ENCODE data around the gene EPS8L3. TPM values are rescaled to one million over a fixed set of nuclear protein-coding genes. Genes with fewer than 3 reads are reported as not detected.

Gene EPS8L3
- total and polyA plus RNA-seq, 11 donors: 0.25 to 0.75 (median 0.30) TPM; not detected in 5

GRCh38 chr1:109773203-109773899 lies 9.6 kb upstream of the EPS8L3 start:
- peaks cover 0 to 16% (median 8%) of the 10 kb centered on the region in 12 donors for H3K4me1 ChIP-seq
- no peak overlapping the region for H3K27ac ChIP-seq
- H3K9me3 ChIP-seq: no peaks in the 10 kb centered on the region
- WGBS, 4 donors: 34 to 43% (median 41%) methylated on average over 11 to 17 of the region's 17 CpGs
- no peaks in the 10 kb centered on the region for H3K36me3 ChIP-seq
- no peaks in the 10 kb centered on the region for H3K27me3 ChIP-seq
- intact Hi-C loops (cut with DNase I): loop anchor here (1.0 to 5.0 kb wide), 13 partner anchors 36 to 229 kb away; partner anchors contain the start of gene GNAI3 (in 2 of the 10)
- DNase-seq (peak; percentile 82 to 89 (median 83)), ATAC-seq (peak; percentile 72 to 88 (median 86))
- TF ChIP-seq POLR2A (IDR thresholded peaks at IDR 0.05): no peak
- TF ChIP-seq, protein P1, sequence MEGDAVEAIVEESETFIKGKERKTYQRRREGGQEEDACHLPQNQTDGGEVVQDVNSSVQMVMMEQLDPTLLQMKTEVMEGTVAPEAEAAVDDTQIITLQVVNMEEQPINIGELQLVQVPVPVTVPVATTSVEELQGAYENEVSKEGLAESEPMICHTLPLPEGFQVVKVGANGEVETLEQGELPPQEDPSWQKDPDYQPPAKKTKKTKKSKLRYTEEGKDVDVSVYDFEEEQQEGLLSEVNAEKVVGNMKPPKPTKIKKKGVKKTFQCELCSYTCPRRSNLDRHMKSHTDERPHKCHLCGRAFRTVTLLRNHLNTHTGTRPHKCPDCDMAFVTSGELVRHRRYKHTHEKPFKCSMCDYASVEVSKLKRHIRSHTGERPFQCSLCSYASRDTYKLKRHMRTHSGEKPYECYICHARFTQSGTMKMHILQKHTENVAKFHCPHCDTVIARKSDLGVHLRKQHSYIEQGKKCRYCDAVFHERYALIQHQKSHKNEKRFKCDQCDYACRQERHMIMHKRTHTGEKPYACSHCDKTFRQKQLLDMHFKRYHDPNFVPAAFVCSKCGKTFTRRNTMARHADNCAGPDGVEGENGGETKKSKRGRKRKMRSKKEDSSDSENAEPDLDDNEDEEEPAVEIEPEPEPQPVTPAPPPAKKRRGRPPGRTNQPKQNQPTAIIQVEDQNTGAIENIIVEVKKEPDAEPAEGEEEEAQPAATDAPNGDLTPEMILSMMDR (IDR thresholded peaks at IDR 0.05): peak; percentile 78 to 90 (median 86)
- no peak overlapping the region for H3K4me3 ChIP-seq

- no peaks in the 10 kb centered on the region for H3K36me3 ChIP-seq
- H3K27me3 ChIP-seq: no peaks in the 10 kb centered on the region
- DNase-seq: peak in 2 of 5 donors; percentile 18 to 22
- TF ChIP-seq, protein P1 (IDR thresholded peaks at IDR 0.05): no peak
- TF ChIP-seq POLR2A (IDR thresholded peaks at IDR 0.05): no peak
- H3K27ac ChIP-seq: no peak overlapping the region
- H3K9me3 ChIP-seq: no peaks in the 10 kb centered on the region
- 89 to 96% (median 94%) methylated on average over 5 to 6 of the region's 6 CpGs for WGBS, 4 donors
- no peak for ATAC-seq
- H3K4me3 ChIP-seq: no peak overlapping the region
- intact Hi-C loops (cut with DNase I): loop anchor here (1.0 to 5.0 kb wide), 13 partner anchors 35 to 228 kb away; partner anchors contain the start of gene GNAI3 (in 2 of the 10)
- peaks cover 0 to 16% (median 8%) of the 10 kb centered on the region in 12 donors for H3K4me1 ChIP-seq
Observed at GRCh38 chr1:109772658-109773202, 9.0 kb upstream of the EPS8L3 start.

- Histone ChIP-seq H3K4me3 (no peak overlapping the region), H3K27ac (no peak overlapping the region), H3K4me1 (peaks cover 0 to 19% (median 9%) of the 10 kb centered on the region in 12 donors), H3K36me3 (no peaks in the 10 kb centered on the region), H3K27me3 (no peaks in the 10 kb centered on the region), H3K9me3 (no peaks in the 10 kb centered on the region)
- no peak for ATAC-seq
- intact Hi-C loops (cut with DNase I): loop anchor here (2.0 to 5.0 kb wide), 10 partner anchors 35 to 227 kb away; partner anchors contain the start of gene GNAI3 (in 2 of the 10)
- 56 to 69% (median 62%) methylated on average over 10 of the region's 10 CpGs for WGBS, 4 donors
- peak in 2 of 5 donors; percentile 12 to 15 for DNase-seq
- TF ChIP-seq POLR2A (IDR thresholded peaks at IDR 0.05): no peak
- TF ChIP-seq, protein P1 (IDR thresholded peaks at IDR 0.05): no peak
Observed at GRCh38 chr1:109771712-109772657, 8.3 kb upstream of the EPS8L3 start.

Data from heart left ventricle (tissue), 16 donors.